ENCODE data around the gene PPP1R13B.

Gene PPP1R13B

DNA sequence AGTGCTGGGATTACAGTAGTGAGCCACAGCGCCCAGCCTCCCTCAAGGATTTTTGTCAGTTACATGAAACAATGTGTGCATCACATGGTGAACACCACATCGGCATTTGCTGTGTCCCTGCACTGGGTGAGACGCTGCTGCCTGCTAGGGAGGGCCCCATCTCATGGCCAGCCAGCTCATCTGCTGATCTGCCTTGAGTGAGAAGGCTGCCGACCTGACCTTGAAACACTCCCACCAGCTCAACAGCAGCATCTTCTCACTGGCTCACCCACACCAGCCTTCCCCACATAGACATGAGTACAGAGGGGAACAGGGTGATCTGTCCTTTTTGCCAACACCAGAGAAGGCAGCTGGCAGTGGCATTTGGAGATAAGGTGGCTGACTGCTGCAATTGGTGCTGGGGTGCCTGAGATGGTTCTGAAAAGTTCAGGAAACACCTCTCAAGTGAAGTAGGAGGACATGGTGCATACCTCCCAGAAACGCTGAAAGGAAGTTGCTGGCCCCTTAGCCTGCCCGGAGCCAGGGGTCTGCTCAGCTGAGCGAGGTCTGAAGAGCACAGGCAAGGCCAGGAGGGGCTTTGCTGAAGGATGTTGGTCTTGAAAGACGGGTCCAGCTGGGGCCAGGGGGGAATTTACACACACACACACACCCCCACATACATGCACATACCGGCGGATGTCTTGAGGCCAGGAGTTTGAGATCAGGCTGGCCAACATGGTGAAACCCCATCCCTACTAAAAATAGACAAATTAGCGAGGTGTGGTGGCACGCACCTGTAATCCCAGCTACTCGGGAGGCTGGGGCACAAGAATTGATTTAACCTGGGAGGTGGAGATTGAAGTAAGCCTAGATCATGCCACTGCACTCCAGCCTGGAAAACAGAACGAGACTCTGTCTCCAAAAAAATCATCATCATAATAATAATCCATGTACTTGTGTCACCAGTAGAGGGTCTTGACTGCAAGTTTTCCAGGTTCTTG is 14.3 kb upstream of the PPP1R13B start:
- no peak for TF ChIP-seq FOXP2 (optimal IDR thresholded peaks at IDR 0.05; ENCODE audit: borderline replicate concordance, extremely low read depth, extremely low read length, insufficient read depth)
- TF ChIP-seq POLR2AphosphoS5 (IDR thresholded peaks at IDR 0.05; ENCODE audit: low read depth, low read length) = no peak
- no peak for TF ChIP-seq SIN3A (IDR thresholded peaks at IDR 0.05; ENCODE audit: borderline replicate concordance, insufficient read depth, low read length)
- TF ChIP-seq REST (IDR thresholded peaks at IDR 0.05; ENCODE audit: insufficient read depth in 1 of 2, low read depth in 2 of 2, low read length in 2 of 2) = no peak
- TF ChIP-seq TAF1 (IDR thresholded peaks at IDR 0.05; ENCODE audit: borderline replicate concordance, insufficient read depth, low read length) = no peak

DNA sequence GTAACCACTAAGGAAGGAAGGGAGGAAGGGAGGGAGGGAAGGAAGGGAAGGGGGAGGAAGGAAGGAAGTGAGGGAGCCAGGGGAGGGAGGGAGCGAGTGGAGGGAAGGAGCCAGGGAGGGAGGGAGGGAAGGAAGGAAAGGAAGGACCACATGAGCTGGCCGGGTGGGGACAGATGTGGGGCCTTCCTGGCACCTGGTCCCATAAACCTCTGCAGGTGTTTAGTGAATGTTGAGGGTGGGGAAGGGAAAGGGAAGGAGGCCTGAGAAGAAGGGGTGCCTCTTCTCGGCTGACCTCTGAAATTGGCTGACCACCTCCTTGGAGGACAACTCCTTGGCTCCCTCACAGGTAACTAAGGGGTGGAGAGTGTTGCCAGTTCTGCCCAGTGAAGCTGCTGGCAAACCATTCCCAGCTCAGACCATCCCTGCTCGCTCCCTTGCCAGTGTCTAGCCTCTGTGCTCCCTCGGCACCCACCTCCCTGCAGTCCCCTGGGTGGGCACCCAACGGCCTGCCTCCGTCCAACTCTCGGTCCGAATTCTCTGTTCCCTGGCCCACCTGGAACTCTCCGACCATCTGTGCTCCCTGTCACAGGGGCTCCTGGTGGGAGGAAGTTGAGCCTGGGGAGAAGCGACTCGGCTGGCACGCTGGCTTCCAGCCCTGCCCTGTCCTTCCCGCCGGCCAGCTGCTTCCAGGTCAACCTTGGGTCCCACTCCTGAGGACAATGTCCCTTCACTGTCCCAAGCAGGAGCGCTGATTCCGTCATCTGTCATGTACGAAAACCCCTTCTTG is 12.2 kb upstream of the PPP1R13B start:
- no peak for TF ChIP-seq SIN3A (IDR thresholded peaks at IDR 0.05; ENCODE audit: borderline replicate concordance, insufficient read depth, low read length)
- no peak for TF ChIP-seq POLR2AphosphoS5 (IDR thresholded peaks at IDR 0.05; ENCODE audit: low read depth, low read length)
- TF ChIP-seq TAF1 (IDR thresholded peaks at IDR 0.05; ENCODE audit: borderline replicate concordance, insufficient read depth, low read length) = no peak
- no peak for TF ChIP-seq FOXP2 (optimal IDR thresholded peaks at IDR 0.05; ENCODE audit: borderline replicate concordance, extremely low read depth, extremely low read length, insufficient read depth)
- no peak for TF ChIP-seq REST (IDR thresholded peaks at IDR 0.05; ENCODE audit: insufficient read depth in 1 of 2, low read depth in 2 of 2, low read length in 2 of 2)

- TF ChIP-seq FOXP2 (optimal IDR thresholded peaks at IDR 0.05; ENCODE audit: borderline replicate concordance, extremely low read depth, extremely low read length, insufficient read depth) (no peak), POLR2AphosphoS5 (IDR thresholded peaks at IDR 0.05; ENCODE audit: low read depth, low read length) (no peak), REST (IDR thresholded peaks at IDR 0.05; ENCODE audit: insufficient read depth in 1 of 2, low read depth in 2 of 2, low read length in 2 of 2) (no peak), SIN3A (IDR thresholded peaks at IDR 0.05; ENCODE audit: borderline replicate concordance, insufficient read depth, low read length) (no peak), TAF1 (IDR thresholded peaks at IDR 0.05; ENCODE audit: borderline replicate concordance, insufficient read depth, low read length) (no peak)
Observed at GRCh38 chr14:103858063-103858781, 10.8 kb upstream of the PPP1R13B start.

- TF ChIP-seq REST (IDR thresholded peaks at IDR 0.05; ENCODE audit: insufficient read depth in 1 of 2, low read depth in 2 of 2, low read length in 2 of 2) (no peak), TAF1 (IDR thresholded peaks at IDR 0.05; ENCODE audit: borderline replicate concordance, insufficient read depth, low read length) (no peak), FOXP2 (optimal IDR thresholded peaks at IDR 0.05; ENCODE audit: borderline replicate concordance, extremely low read depth, extremely low read length, insufficient read depth) (no peak), POLR2AphosphoS5 (IDR thresholded peaks at IDR 0.05; ENCODE audit: low read depth, low read length) (no peak), SIN3A (IDR thresholded peaks at IDR 0.05; ENCODE audit: borderline replicate concordance, insufficient read depth, low read length) (no peak)
Observed at GRCh38 chr14:103857256-103857655, 9.9 kb upstream of the PPP1R13B start.
